H9 (cell line): Measurements from ENCODE around the gene BAX. TPM values are rescaled to one million over a fixed set of nuclear protein-coding genes. Genes with fewer than 3 reads are reported as not detected.

Source experiments
- DNase-seq: peaks from one replicate; pipeline ENCODE4 v3.0.0-alpha.2; 2017
- H2AFZ ChIP-seq: one replicate; pipeline ENCODE4 v1.6.1; 2013; ENCODE audit warnings: mild to moderate bottlenecking, low read length, control low read depth, moderate library complexity
- H2AK5ac ChIP-seq: 2 replicates; pipeline ENCODE4 v1.6.1; 2013; ENCODE audit warnings: low read length, control low read depth, mixed read lengths; ENCODE audit not compliant: insufficient read length
- H2BK120ac ChIP-seq: one replicate; pipeline ENCODE4 v1.6.1; 2013; ENCODE audit warnings: low read depth, mild to moderate bottlenecking, low read length, control low read depth, inconsistent platforms; ENCODE audit not compliant: poor library complexity, severe bottlenecking
- H2BK12ac ChIP-seq: 2 replicates; pipeline ENCODE4 v1.6.1; 2013; ENCODE audit warnings: low read length, control low read depth, mixed read lengths, low read depth; ENCODE audit not compliant: insufficient read length
- H2BK15ac ChIP-seq: 2 replicates; pipeline ENCODE4 v1.6.1; 2013; ENCODE audit warnings: low read depth, low read length, control low read depth
- H2BK20ac ChIP-seq: one replicate; pipeline ENCODE4 v1.6.1; 2013; ENCODE audit warnings: low read depth, mild to moderate bottlenecking, low read length, control low read depth, inconsistent platforms; ENCODE audit not compliant: poor library complexity, severe bottlenecking
- H2BK5ac ChIP-seq: 2 replicates; pipeline ENCODE4 v1.6.1; 2013; ENCODE audit warnings: low read length, control low read depth, mixed read lengths; ENCODE audit not compliant: insufficient read length
- H3K14ac ChIP-seq: 2 replicates; pipeline ENCODE4 v1.6.1; 2013; ENCODE audit warnings: low read length, control low read depth; ENCODE audit not compliant: insufficient read depth
- H3K18ac ChIP-seq: 2 replicates; pipeline ENCODE4 v1.6.1; 2013; ENCODE audit warnings: low read depth, mild to moderate bottlenecking, mixed read lengths, low read length, control low read depth; ENCODE audit not compliant: insufficient read length
- H3K23ac ChIP-seq: 2 replicates; pipeline ENCODE4 v1.6.1; 2013; ENCODE audit warnings: low read length, control low read depth, mixed read lengths, low read depth; ENCODE audit not compliant: insufficient read length
- H3K23me2 ChIP-seq: 2 replicates; pipeline ENCODE4 v1.6.1; 2013; ENCODE audit warnings: low read depth, mild to moderate bottlenecking, mixed read lengths, low read length, control low read depth; ENCODE audit not compliant: insufficient read length, poor library complexity, severe bottlenecking
- H3K27ac ChIP-seq: 2 replicates; pipeline ENCODE4 v1.5.1; 2013; ENCODE audit warnings: low read length, control low read depth, mixed read lengths, low read depth; ENCODE audit not compliant: insufficient read length
- H3K27me3 ChIP-seq: 2 replicates; pipeline ENCODE4 v1.6.1; 2013; ENCODE audit warnings: low read length, control low read depth, inconsistent platforms; ENCODE audit not compliant: insufficient read depth
- H3K4ac ChIP-seq: 2 replicates; pipeline ENCODE4 v1.6.1; 2013; ENCODE audit warnings: low read depth, mild to moderate bottlenecking, control low read depth, inconsistent platforms, low read length, moderate library complexity
- H3K4me1 ChIP-seq: 2 replicates; pipeline ENCODE4 v1.6.1; 2013; ENCODE audit warnings: low read length, control low read depth, inconsistent platforms; ENCODE audit not compliant: insufficient read depth
- H3K4me2 ChIP-seq: 2 replicates; pipeline ENCODE4 v1.6.1; 2013; ENCODE audit warnings: low read length, control low read depth, mixed read lengths; ENCODE audit not compliant: insufficient read length, insufficient read depth
- H3K56ac ChIP-seq: 2 replicates; pipeline ENCODE4 v1.6.1; 2013; ENCODE audit warnings: low read depth, mild to moderate bottlenecking, mixed read lengths, low read length, control low read depth; ENCODE audit not compliant: insufficient read length
- H3K79me1 ChIP-seq: 2 replicates; pipeline ENCODE4 v1.6.1; 2013; ENCODE audit warnings: low read depth, mild to moderate bottlenecking, moderate library complexity, low read length, control low read depth, inconsistent platforms; ENCODE audit not compliant: insufficient read depth, poor library complexity, severe bottlenecking
- H3K79me2 ChIP-seq: 2 replicates; pipeline ENCODE4 v1.6.1; 2013; ENCODE audit warnings: low read length, control low read depth, inconsistent platforms; ENCODE audit not compliant: insufficient read depth
- H3K9ac ChIP-seq: 2 replicates; pipeline ENCODE4 v1.6.1; 2013; ENCODE audit warnings: low read length, control low read depth, mixed read lengths; ENCODE audit not compliant: insufficient read length; ENCODE audit errors: extremely low read depth
- H3K9me3 ChIP-seq: one replicate; pipeline ENCODE4 v1.6.1; 2013; ENCODE audit warnings: low read depth, low read length, inconsistent platforms; ENCODE audit not compliant: control insufficient read depth
- H3T11ph ChIP-seq: one replicate; pipeline ENCODE4 v1.6.1; 2013; ENCODE audit warnings: mild to moderate bottlenecking, low read length, control low read depth, inconsistent platforms
- H4K20me1 ChIP-seq: one replicate; pipeline ENCODE4 v1.6.1; 2013; ENCODE audit not compliant: control insufficient read depth, insufficient read length, insufficient read depth
- H4K5ac ChIP-seq: 2 replicates; pipeline ENCODE4 v1.6.1; 2013; ENCODE audit warnings: low read depth, mild to moderate bottlenecking, mixed read lengths, low read length, control low read depth; ENCODE audit not compliant: insufficient read length
- H4K8ac ChIP-seq: replicated peaks from 2 replicates; pipeline ENCODE4 v1.6.1; 2013; ENCODE audit warnings: low read length, control low read depth, mixed read lengths, low read depth; ENCODE audit not compliant: insufficient read length
- H4K91ac ChIP-seq: 2 replicates; pipeline ENCODE4 v1.6.1; 2013; ENCODE audit warnings: low read depth, mild to moderate bottlenecking, moderate library complexity, mixed read lengths, low read length, control low read depth; ENCODE audit not compliant: insufficient read length
- H3K27ac Mint-ChIP-seq, 3 experiments: 2 replicates in 2 of 3; 3 replicates in 1 of 3; pipeline ENCODE4 v1.8.0; 2020 to 2021; ENCODE audit warnings: mixed read lengths in 3 of 3, mild to moderate bottlenecking in 1 of 3, moderate library complexity in 1 of 3
- H3K27me3 Mint-ChIP-seq: 2 replicates; pipeline ENCODE4 v1.8.0; 2021; ENCODE audit warnings: low read depth, mild to moderate bottlenecking, moderate library complexity, mixed read lengths
- H3K36me3 Mint-ChIP-seq, 3 experiments: 2 replicates in 2 of 3; 3 replicates in 1 of 3; pipeline ENCODE4 v1.8.0; 2020 to 2021; ENCODE audit warnings: low read depth in 3 of 3, mixed read lengths in 3 of 3; ENCODE audit not compliant: insufficient read depth in 1 of 3
- H3K4me1 Mint-ChIP-seq, 2 experiments: 2 replicates each; pipeline ENCODE4 v1.8.0; 2020; ENCODE audit warnings: mixed read lengths in 2 of 2
- H3K4me3 Mint-ChIP-seq, 2 experiments: 2 replicates in 1 of 2; 3 replicates in 1 of 2; pipeline ENCODE4 v1.8.0; 2020 to 2021; ENCODE audit warnings: mild to moderate bottlenecking in 2 of 2, mixed read lengths in 2 of 2, moderate library complexity in 1 of 2
- H3K9me3 Mint-ChIP-seq, 2 experiments: 2 replicates in 1 of 2; 3 replicates in 1 of 2; pipeline ENCODE4 v1.8.0; 2020; ENCODE audit warnings: mild to moderate bottlenecking in 2 of 2, mixed read lengths in 2 of 2, moderate library complexity in 1 of 2
- CTCF ChIP-seq: fragments of 200-600 bp; sonication (generic); conservative IDR thresholded peaks from 3 replicates; pipeline ENCODE4 v1.8.0; 2021; ENCODE audit warnings: antibody characterized with exemption, mild to moderate bottlenecking
- WGBS: extraction: QIAGEN DNeasy Blood & Tissue Kit; methylation state at CpG from one replicate; pipeline ENCODE4 v1.1.7; 2013; ENCODE audit warnings: missing lambda C conversion rate, low lambda C conversion rate, mixed read lengths; ENCODE audit not compliant: insufficient read length; ENCODE audit errors: extremely low coverage; 5-methylcytosine and 5-hydroxymethylcytosine counted together
- total RNA-seq: library from RNA; stranded (reverse); gene quantifications from 2 replicates; pipeline ENCODE4 v1.2.1, GENCODE V29; 2021

Gene BAX
- total RNA-seq, 1 experiment from 2014 or later: 310 TPM

- H2BK20ac ChIP-seq: no peak overlapping the region
- DNase-seq: no peak
- H3K18ac ChIP-seq: no peak overlapping the region
- H3K36me3 Mint-ChIP-seq: peaks cover 17 to 59% (median 48%) of the 10 kb centered on the region in 3 experiments; a peak in 6 of 7 replicates
- H3K4me1 Mint-ChIP-seq: peaks cover 22 to 27% of the 10 kb centered on the region in 2 experiments
- no peak overlapping the region for H2BK12ac ChIP-seq
- no peak overlapping the region for H3K4ac ChIP-seq
- H3K4me3 Mint-ChIP-seq: peak overlapping the region; percentile 8 to 41; a peak in 2 of 5 replicates
- H3K27me3 Mint-ChIP-seq: no peaks in the 10 kb centered on the region
- no peaks in the 10 kb centered on the region for H3K27me3 ChIP-seq
- no peak overlapping the region for H4K8ac ChIP-seq
- H3K79me1 ChIP-seq: peaks cover 4% of the 10 kb centered on the region
- no peaks in the 10 kb centered on the region for H3K79me2 ChIP-seq
- H3T11ph ChIP-seq: no peak overlapping the region
- H3K56ac ChIP-seq: no peak overlapping the region
- peaks cover 8% of the 10 kb centered on the region for H3K23me2 ChIP-seq
- H3K23ac ChIP-seq: no peak overlapping the region
- TF ChIP-seq CTCF: no peak
- H2BK5ac ChIP-seq: no peak overlapping the region
- no peak overlapping the region for H3K4me2 ChIP-seq
- H3K9me3 Mint-ChIP-seq: no peaks in the 10 kb centered on the region; a peak in 1 of 5 replicates
- no peak overlapping the region for H4K5ac ChIP-seq
- no peaks in the 10 kb centered on the region; the same call in 1 of the 2 replicates for H3K4me1 ChIP-seq
- H3K27ac ChIP-seq: no peak overlapping the region
- no peak overlapping the region for H3K27ac Mint-ChIP-seq
- H2AK5ac ChIP-seq: no peak overlapping the region
- H3K14ac ChIP-seq: no peak overlapping the region
- no peak overlapping the region for H2BK15ac ChIP-seq
- H4K91ac ChIP-seq: no peak overlapping the region
- H2AFZ ChIP-seq: no peak overlapping the region
- H3K9ac ChIP-seq: no peak overlapping the region
- WGBS: no CpG with 5 or more reads among the region's 8 CpGs
- no peaks in the 10 kb centered on the region for H3K9me3 ChIP-seq
- no peak overlapping the region for H2BK120ac ChIP-seq
- H4K20me1 ChIP-seq: no peaks in the 10 kb centered on the region
These were observed 3.3 kb downstream of the BAX start for GRCh38 chr19:48958006-48958405.
